Transverse colon (tissue), 4 donors: ENCODE data around the gene PPFIBP2. TPM values are rescaled to one million over a fixed set of nuclear protein-coding genes. Genes with fewer than 3 reads are reported as not detected.

Experiments
- DNase-seq: peaks from one replicate; pipeline ENCODE4 v3.0.0-alpha.2; 2019
- H3K27ac ChIP-seq, 4 donors: fragments of 200-600 bp; sonication (generic); 2 replicates each; pipeline ENCODE4 v1.5.1; 2016 to 2018; ENCODE audit warnings: inconsistent platforms in 4 of 4
- H3K27me3 ChIP-seq: fragments of 200-600 bp; sonication (generic); 2 replicates; pipeline ENCODE4 v1.5.1; 2017; ENCODE audit warnings: inconsistent platforms
- H3K36me3 ChIP-seq, 4 donors: fragments of 200-600 bp; sonication (generic); 2 replicates each; pipeline ENCODE4 v1.5.1; 2017 to 2019; ENCODE audit warnings: inconsistent platforms in 4 of 4
- H3K4me1 ChIP-seq, 4 donors: fragments of 200-600 bp; sonication (generic); 2 replicates each; pipeline ENCODE4 v1.5.1; 2017 to 2020; ENCODE audit warnings: inconsistent platforms in 4 of 4
- H3K4me3 ChIP-seq, 4 donors: fragments of 200-600 bp; sonication (generic); 1 replicate in 1 of 4; 2 replicates in 3 of 4; pipeline versions ENCODE4 v1.5.1 to v1.6.1; 2017 to 2019; ENCODE audit warnings: inconsistent platforms in 4 of 4
- H3K9me3 ChIP-seq, 2 donors: fragments of 200-600 bp; sonication (generic); 2 replicates each; pipeline ENCODE4 v1.5.1; 2017 to 2019; ENCODE audit warnings: inconsistent platforms in 2 of 2
- EP300 ChIP-seq: sonication (generic); formaldehyde crosslinking; IDR thresholded peaks from one replicate; pipeline ENCODE4 v1.6.1; 2017; ENCODE audit warnings: antibody characterized with exemption, low read depth
- POLR2A ChIP-seq: fragments of 450-650 bp; IDR thresholded peaks from one replicate; pipeline ENCODE4 v1.6.1; 2016; ENCODE audit warnings: antibody characterized with exemption, mild to moderate bottlenecking, moderate library complexity
- POLR2AphosphoS5 ChIP-seq, 3 donors: sonication (generic); formaldehyde crosslinking; IDR thresholded peaks; one replicate each; pipeline ENCODE4 v1.6.1; 2016; ENCODE audit warnings: antibody characterized with exemption in 3 of 3
- WGBS, 2 donors: methylation state at CpG; one replicate each; pipeline ENCODE4 v1.1.5; 2018; ENCODE audit warnings: low coverage in 1 of 2; 5-methylcytosine and 5-hydroxymethylcytosine counted together
- in situ Hi-C, 4 donors: fragments of 200-750 bp; cut with MboI; loops; one replicate each; pipeline versions ENCODE4 v1.15.0 to v1.15.1; 2017; ENCODE audit warnings: low sequenced_read_pairs in 3 of 4, low pct_ligation_motif_present in 1 of 4, low pct_unique_long_range_greater_than_20kb in 1 of 4
- intact Hi-C: fragments of 100-400 bp; cut with DNase I; formaldehyde crosslinking; loops from one replicate; pipeline ENCODE4 v1.15.1; 2023; ENCODE audit warnings: low total_unique reads
- total RNA-seq, 4 donors: library from RNA; depleted of rRNA; stranded (reverse); fragments of >200 nt; gene quantifications; one replicate each; pipeline ENCODE4 v1.1.0, GENCODE V29; 2016
- TF ChIP-seq, protein P1 (sequence below), 5 experiments: fragments of 200-600 bp in 3 of 5; fragments of 450-650 bp in 2 of 5; sonication (generic) in 3 of 5; IDR thresholded peaks; 1 replicate in 2 of 5; 2 replicates in 3 of 5; pipeline ENCODE4 v1.5.1; 2016 to 2017; ENCODE audit warnings: antibody characterized with exemption in 5 of 5, inconsistent platforms in 3 of 5, mild to moderate bottlenecking in 2 of 5, moderate library complexity in 1 of 5

PPFIBP2 gene
- total RNA-seq, 4 donors from 2014 or later: 36.0 to 257 (median 83.3) TPM

DNA sequence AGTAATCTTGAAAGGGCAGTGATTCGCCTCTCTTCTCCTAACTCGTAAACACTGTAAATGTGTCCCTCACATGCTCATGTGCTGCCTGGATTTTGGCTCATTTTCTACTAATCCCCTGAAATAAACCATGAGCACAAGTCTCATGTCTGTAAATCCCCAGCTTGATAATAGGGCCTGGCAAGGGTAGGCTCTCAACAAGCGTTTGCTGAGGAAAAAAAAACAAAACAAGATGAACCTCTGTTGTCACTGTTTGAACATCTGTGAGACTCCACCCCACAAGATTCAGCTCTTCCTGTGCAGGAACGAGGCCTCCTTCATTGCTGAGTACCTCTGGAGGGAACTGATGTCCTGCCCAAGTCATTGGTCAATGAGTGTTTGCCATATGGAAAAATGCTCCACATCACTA is 164.0 kb downstream of the PPFIBP2 start:
- in situ Hi-C loops (loop anchor here in 2 of 4 donors (25.0 kb wide), 2 partner anchors 565 to 590 kb away; partner anchors contain the start of gene RBMXL2 (in 1 of the 2)), intact Hi-C loops (no loop called here)
- DNase-seq: no peak
- WGBS, 2 donors: 41 to 50% methylated on average over 4 of the region's 4 CpGs
- no peaks in the 10 kb centered on the region for H3K9me3 ChIP-seq
- H3K27ac ChIP-seq: no peak overlapping the region
- H3K4me3 ChIP-seq: no peak overlapping the region
- peaks cover 14% of the 10 kb centered on the region for H3K27me3 ChIP-seq
- no peak for TF ChIP-seq POLR2A
- TF ChIP-seq, protein P1, sequence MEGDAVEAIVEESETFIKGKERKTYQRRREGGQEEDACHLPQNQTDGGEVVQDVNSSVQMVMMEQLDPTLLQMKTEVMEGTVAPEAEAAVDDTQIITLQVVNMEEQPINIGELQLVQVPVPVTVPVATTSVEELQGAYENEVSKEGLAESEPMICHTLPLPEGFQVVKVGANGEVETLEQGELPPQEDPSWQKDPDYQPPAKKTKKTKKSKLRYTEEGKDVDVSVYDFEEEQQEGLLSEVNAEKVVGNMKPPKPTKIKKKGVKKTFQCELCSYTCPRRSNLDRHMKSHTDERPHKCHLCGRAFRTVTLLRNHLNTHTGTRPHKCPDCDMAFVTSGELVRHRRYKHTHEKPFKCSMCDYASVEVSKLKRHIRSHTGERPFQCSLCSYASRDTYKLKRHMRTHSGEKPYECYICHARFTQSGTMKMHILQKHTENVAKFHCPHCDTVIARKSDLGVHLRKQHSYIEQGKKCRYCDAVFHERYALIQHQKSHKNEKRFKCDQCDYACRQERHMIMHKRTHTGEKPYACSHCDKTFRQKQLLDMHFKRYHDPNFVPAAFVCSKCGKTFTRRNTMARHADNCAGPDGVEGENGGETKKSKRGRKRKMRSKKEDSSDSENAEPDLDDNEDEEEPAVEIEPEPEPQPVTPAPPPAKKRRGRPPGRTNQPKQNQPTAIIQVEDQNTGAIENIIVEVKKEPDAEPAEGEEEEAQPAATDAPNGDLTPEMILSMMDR (IDR thresholded peaks at IDR 0.05): no peak
- no peak for TF ChIP-seq EP300
- no peak for TF ChIP-seq POLR2AphosphoS5 (IDR thresholded peaks at IDR 0.05)
- H3K36me3 ChIP-seq: no peaks in the 10 kb centered on the region
- peaks cover 0 to 19% (median 14%) of the 10 kb centered on the region in 4 donors for H3K4me1 ChIP-seq

DNA sequence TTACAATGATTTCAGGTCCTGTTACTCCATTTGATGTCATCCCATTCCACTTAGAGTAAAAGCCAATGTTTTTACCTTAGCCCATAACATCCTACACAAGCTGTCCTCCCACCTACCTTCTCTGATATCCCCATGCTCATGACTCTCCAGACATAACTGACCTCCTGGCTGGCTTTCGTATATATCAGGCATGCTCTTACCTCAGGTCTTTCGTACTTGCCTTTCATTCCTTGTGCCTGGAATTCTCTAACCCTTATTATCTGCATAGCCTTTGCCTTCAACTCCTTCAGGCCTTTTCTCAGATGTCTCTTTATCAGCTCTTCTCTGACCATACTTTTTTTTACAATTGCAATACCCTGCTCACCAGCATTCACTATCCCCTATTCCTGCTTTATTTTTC is 169.8 kb downstream of the PPFIBP2 start:
- H3K36me3 ChIP-seq: no peaks in the 10 kb centered on the region
- intact Hi-C loops (no loop called here), in situ Hi-C loops (loop anchor here in 2 of 4 donors (25.0 kb wide), 2 partner anchors 571 to 596 kb away; partner anchors contain the start of gene RBMXL2 (in 1 of the 2))
- no peaks in the 10 kb centered on the region for H3K9me3 ChIP-seq
- DNase-seq: no peak
- TF ChIP-seq, protein P1 (IDR thresholded peaks at IDR 0.05): no peak
- TF ChIP-seq POLR2A (no peak), POLR2AphosphoS5 (IDR thresholded peaks at IDR 0.05) (no peak), EP300 (no peak)
- 87 to 88% methylated on average over 2 of the region's 2 CpGs for WGBS, 2 donors
- H3K4me3 ChIP-seq: no peak overlapping the region
- H3K27ac ChIP-seq: no peak overlapping the region
- H3K4me1 ChIP-seq: no peaks in the 10 kb centered on the region
- H3K27me3 ChIP-seq: no peaks in the 10 kb centered on the region

DNA sequence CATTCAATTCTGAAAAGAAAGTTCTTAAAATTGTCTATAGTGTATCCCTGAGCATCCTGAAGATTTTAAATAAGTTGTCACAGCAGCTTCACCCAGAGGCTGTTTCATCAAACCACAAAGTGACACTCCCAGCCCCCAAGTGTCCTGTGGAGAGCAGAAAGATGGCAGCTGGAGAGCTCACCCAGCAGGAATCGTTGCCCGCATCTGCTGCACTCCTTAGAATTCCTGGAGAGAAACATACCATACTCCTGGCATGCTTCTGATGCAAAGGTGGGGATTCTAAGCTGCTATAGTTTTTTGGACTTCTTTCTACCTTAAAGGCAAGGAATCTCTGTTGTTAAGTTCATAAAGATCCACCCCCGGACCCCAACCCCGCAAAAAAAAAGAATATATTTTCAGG is 173.0 kb downstream of the PPFIBP2 start:
- H3K27me3 ChIP-seq: peaks cover 1% of the 10 kb centered on the region
- 81 to 100% methylated on average over 1 to 4 of the region's 4 CpGs for WGBS, 2 donors
- no peak for TF ChIP-seq EP300
- TF ChIP-seq POLR2AphosphoS5 (IDR thresholded peaks at IDR 0.05): no peak
- TF ChIP-seq POLR2A: no peak
- TF ChIP-seq, protein P1 (IDR thresholded peaks at IDR 0.05): no peak
- in situ Hi-C loops: loop anchor here in 2 of 4 donors (25.0 kb wide), 2 partner anchors 574 to 599 kb away; partner anchors contain the start of gene RBMXL2 (in 1 of the 2)
- intact Hi-C loops: no loop called here
- H3K36me3 ChIP-seq: no peaks in the 10 kb centered on the region
- no peak for DNase-seq
- no peak overlapping the region for H3K27ac ChIP-seq
- H3K4me3 ChIP-seq: no peak overlapping the region
- no peaks in the 10 kb centered on the region for H3K9me3 ChIP-seq
- no peaks in the 10 kb centered on the region for H3K4me1 ChIP-seq

DNA sequence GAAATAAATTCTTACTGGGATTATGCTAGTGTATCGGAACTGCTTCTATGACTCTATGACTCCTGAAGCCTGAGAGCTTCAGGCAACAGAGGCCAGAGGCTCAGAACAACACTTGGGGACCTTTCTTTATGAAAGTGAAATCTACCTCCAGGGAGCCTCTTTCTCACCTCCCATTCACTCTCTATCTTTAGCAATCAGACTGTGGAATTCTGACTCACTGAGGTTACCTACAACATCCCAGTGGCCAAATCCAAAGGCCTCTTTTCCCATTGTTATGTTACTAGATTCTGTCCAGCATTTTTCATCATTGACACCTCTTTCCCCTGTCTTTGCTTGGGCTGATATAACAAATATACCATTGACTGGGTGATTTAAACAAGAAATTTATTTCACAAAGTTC is 173.6 kb downstream of the PPFIBP2 start:
- no peaks in the 10 kb centered on the region for H3K4me1 ChIP-seq
- intact Hi-C loops: no loop called here
- H3K27me3 ChIP-seq: peaks cover 7% of the 10 kb centered on the region
- H3K9me3 ChIP-seq: no peaks in the 10 kb centered on the region
- DNase-seq: no peak
- WGBS, 2 donors: 89 to 100% methylated on average over 1 of the region's 1 CpG
- no peaks in the 10 kb centered on the region for H3K36me3 ChIP-seq
- TF ChIP-seq POLR2AphosphoS5 (IDR thresholded peaks at IDR 0.05) (no peak), POLR2A (no peak), EP300 (no peak)
- TF ChIP-seq, protein P1 (IDR thresholded peaks at IDR 0.05): no peak
- H3K4me3 ChIP-seq: no peak overlapping the region
- in situ Hi-C loops: loop anchor here in 2 of 4 donors (25.0 kb wide), 2 partner anchors 575 to 600 kb away; partner anchors contain the start of gene RBMXL2 (in 1 of the 2)
- H3K27ac ChIP-seq: no peak overlapping the region
